K562 (cell line): ENCODE results near the gene AFF1. TPM values are rescaled to one million over a fixed set of nuclear protein-coding genes. Genes with fewer than 3 reads are reported as not detected.
A peak's percentile ranks its signal among the peaks of the same experiment; 100 is the strongest.

ENCODE experiments used
- ATF7 ChIP-seq: fragments of 450-650 bp; IDR thresholded peaks from 2 replicates; pipeline ENCODE4 v1.7.1; 2014; ENCODE audit warnings: mild to moderate bottlenecking, moderate library complexity
- BCOR ChIP-seq: fragments of 450-650 bp; IDR thresholded peaks from 2 replicates; pipeline ENCODE4 v1.6.1; 2016
- CREB1 ChIP-seq, 2 experiments: sonication (generic) in 1 of 2; formaldehyde crosslinking in 1 of 2; IDR thresholded peaks; 2 replicates each; pipeline versions ENCODE4 v1.6.1 to v1.8.0; 2012 to 2022; ENCODE audit warnings: inconsistent platforms in 1 of 2, mild to moderate bottlenecking in 1 of 2, missing genetic modification reagents in 1 of 2, moderate library complexity in 1 of 2
- CREM ChIP-seq: IDR thresholded peaks from 2 replicates; pipeline ENCODE4 v1.6.1; 2014; ENCODE audit warnings: antibody characterized with exemption, low read depth
- CTBP1 ChIP-seq: fragments of 450-650 bp; IDR thresholded peaks from 2 replicates; pipeline ENCODE4 v1.6.1; 2016; ENCODE audit warnings: borderline replicate concordance
- DPF2 ChIP-seq: fragments of 450-650 bp; IDR thresholded peaks from 2 replicates; pipeline ENCODE4 v1.6.1; 2016
- JUND ChIP-seq, 2 experiments: IDR thresholded peaks; 2 replicates in 1 of 2; 3 replicates in 1 of 2; pipeline ENCODE4 v1.6.1; 2011; ENCODE audit warnings: borderline replicate concordance in 2 of 2, low read depth in 2 of 2, low read length in 2 of 2, improper control_type of control experiment in 1 of 2, missing biosample characterization in 1 of 2, missing genetic modification characterization in 1 of 2, missing genetic modification reagents in 1 of 2
- KDM1A ChIP-seq, 2 experiments: fragments of 450-650 bp; IDR thresholded peaks; 2 replicates each; pipeline ENCODE4 v1.6.1; 2016; ENCODE audit warnings: mild to moderate bottlenecking in 2 of 2
- L3MBTL2 ChIP-seq: fragments of 450-650 bp; IDR thresholded peaks from 2 replicates; pipeline ENCODE4 v1.6.1; 2016; ENCODE audit warnings: mild to moderate bottlenecking, moderate library complexity
- SOX6 ChIP-seq: fragments of 450-650 bp; IDR thresholded peaks from 2 replicates; pipeline ENCODE4 v1.6.1; 2014; ENCODE audit warnings: mild to moderate bottlenecking
- SREBF1 ChIP-seq: fragments of 150-350 bp; IDR thresholded peaks from 2 replicates; pipeline ENCODE4 v1.6.1; 2014; ENCODE audit warnings: antibody characterized with exemption, low read depth, low read length, borderline replicate concordance
- ZSCAN29 ChIP-seq: fragments of 450-650 bp; IDR thresholded peaks from 2 replicates; pipeline ENCODE4 v1.6.1; 2017
- polyA plus RNA-seq, 8 experiments: library from polyadenylated mRNA; depleted of rRNA in 4 of 8; stranded (reverse) in 5 of 8; unstranded in 3 of 8; fragments of >200 nt; fragmentation: Nextera tagmentation in 2 of 8; fragmentation: Illumina TruSeq in 1 of 8; extraction: Ambion mirVana in 2 of 8; extraction: Trizol in 1 of 8; gene quantifications; 2 replicates each; pipeline versions ENCODE4 v1.2.1 to v1.2.3, GENCODE V29; 2011 to 2014; ENCODE audit warnings: inconsistent platforms in 1 of 8, missing spikeins in 1 of 8
- total RNA-seq, 7 experiments: library from RNA; depleted of rRNA in 6 of 7; stranded (reverse); fragments of >200 nt in 6 of 7; fragmentation: Illumina TruSeq in 2 of 7; extraction: Trizol in 2 of 7; gene quantifications; 2 replicates each; pipeline versions ENCODE4 v1.2.1 to v1.2.3, GENCODE V29; 2011 to 2021; ENCODE audit warnings: low replicate concordance in 1 of 7
- TF ChIP-seq, protein P1 (sequence below): fragments of 450-650 bp; IDR thresholded peaks from 2 replicates; pipeline ENCODE4 v1.6.1; 2016; ENCODE audit warnings: mild to moderate bottlenecking, moderate library complexity
- TF ChIP-seq, protein P2 (sequence below): fragments of 450-650 bp; formaldehyde crosslinking; conservative IDR thresholded peaks from 2 replicates; pipeline ENCODE4 v1.4.0; 2022; ENCODE audit warnings: mild to moderate bottlenecking, missing genetic modification characterization

AFF1 gene
- total and polyA plus RNA-seq, 9 of the 15 experiments (the other 6 are each of a cell fraction or from before 2014, with no cell fraction given) = 4.1 to 47.5 (median 17.2) TPM

DNA sequence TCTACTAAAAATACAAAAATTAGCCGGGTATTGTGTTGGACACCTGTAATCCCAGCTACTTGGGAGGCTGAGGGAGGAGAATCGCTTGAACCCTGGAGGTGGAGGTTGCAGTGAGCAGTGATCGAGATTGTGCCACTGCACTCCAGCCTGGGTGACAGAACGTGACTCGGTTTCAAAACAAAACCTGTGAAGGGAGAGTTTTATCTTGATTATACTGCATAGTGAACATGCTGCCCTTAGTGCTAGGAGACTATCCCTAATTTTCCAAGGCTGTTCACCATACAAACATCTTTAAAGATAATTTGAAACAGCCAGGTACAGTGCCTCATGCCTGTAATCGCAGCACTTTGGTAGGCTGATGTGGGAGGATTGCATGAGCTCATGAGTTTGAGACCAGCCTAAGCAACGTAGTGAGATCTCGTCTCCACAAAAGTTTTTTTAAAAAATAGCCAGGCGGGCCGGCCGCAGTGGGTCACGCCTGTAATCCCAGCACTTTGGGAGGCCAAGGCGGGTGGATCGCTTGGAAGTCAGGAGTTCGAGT lies 6.2 kb downstream of the AFF1 start (continued):
- TF ChIP-seq, protein P1, sequence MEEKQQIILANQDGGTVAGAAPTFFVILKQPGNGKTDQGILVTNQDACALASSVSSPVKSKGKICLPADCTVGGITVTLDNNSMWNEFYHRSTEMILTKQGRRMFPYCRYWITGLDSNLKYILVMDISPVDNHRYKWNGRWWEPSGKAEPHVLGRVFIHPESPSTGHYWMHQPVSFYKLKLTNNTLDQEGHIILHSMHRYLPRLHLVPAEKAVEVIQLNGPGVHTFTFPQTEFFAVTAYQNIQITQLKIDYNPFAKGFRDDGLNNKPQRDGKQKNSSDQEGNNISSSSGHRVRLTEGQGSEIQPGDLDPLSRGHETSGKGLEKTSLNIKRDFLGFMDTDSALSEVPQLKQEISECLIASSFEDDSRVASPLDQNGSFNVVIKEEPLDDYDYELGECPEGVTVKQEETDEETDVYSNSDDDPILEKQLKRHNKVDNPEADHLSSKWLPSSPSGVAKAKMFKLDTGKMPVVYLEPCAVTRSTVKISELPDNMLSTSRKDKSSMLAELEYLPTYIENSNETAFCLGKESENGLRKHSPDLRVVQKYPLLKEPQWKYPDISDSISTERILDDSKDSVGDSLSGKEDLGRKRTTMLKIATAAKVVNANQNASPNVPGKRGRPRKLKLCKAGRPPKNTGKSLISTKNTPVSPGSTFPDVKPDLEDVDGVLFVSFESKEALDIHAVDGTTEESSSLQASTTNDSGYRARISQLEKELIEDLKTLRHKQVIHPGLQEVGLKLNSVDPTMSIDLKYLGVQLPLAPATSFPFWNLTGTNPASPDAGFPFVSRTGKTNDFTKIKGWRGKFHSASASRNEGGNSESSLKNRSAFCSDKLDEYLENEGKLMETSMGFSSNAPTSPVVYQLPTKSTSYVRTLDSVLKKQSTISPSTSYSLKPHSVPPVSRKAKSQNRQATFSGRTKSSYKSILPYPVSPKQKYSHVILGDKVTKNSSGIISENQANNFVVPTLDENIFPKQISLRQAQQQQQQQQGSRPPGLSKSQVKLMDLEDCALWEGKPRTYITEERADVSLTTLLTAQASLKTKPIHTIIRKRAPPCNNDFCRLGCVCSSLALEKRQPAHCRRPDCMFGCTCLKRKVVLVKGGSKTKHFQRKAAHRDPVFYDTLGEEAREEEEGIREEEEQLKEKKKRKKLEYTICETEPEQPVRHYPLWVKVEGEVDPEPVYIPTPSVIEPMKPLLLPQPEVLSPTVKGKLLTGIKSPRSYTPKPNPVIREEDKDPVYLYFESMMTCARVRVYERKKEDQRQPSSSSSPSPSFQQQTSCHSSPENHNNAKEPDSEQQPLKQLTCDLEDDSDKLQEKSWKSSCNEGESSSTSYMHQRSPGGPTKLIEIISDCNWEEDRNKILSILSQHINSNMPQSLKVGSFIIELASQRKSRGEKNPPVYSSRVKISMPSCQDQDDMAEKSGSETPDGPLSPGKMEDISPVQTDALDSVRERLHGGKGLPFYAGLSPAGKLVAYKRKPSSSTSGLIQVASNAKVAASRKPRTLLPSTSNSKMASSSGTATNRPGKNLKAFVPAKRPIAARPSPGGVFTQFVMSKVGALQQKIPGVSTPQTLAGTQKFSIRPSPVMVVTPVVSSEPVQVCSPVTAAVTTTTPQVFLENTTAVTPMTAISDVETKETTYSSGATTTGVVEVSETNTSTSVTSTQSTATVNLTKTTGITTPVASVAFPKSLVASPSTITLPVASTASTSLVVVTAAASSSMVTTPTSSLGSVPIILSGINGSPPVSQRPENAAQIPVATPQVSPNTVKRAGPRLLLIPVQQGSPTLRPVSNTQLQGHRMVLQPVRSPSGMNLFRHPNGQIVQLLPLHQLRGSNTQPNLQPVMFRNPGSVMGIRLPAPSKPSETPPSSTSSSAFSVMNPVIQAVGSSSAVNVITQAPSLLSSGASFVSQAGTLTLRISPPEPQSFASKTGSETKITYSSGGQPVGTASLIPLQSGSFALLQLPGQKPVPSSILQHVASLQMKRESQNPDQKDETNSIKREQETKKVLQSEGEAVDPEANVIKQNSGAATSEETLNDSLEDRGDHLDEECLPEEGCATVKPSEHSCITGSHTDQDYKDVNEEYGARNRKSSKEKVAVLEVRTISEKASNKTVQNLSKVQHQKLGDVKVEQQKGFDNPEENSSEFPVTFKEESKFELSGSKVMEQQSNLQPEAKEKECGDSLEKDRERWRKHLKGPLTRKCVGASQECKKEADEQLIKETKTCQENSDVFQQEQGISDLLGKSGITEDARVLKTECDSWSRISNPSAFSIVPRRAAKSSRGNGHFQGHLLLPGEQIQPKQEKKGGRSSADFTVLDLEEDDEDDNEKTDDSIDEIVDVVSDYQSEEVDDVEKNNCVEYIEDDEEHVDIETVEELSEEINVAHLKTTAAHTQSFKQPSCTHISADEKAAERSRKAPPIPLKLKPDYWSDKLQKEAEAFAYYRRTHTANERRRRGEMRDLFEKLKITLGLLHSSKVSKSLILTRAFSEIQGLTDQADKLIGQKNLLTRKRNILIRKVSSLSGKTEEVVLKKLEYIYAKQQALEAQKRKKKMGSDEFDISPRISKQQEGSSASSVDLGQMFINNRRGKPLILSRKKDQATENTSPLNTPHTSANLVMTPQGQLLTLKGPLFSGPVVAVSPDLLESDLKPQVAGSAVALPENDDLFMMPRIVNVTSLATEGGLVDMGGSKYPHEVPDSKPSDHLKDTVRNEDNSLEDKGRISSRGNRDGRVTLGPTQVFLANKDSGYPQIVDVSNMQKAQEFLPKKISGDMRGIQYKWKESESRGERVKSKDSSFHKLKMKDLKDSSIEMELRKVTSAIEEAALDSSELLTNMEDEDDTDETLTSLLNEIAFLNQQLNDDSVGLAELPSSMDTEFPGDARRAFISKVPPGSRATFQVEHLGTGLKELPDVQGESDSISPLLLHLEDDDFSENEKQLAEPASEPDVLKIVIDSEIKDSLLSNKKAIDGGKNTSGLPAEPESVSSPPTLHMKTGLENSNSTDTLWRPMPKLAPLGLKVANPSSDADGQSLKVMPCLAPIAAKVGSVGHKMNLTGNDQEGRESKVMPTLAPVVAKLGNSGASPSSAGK = peak; percentile 25; the same call in 1 of the 2 replicates
- 0 out of 4 replicates have a peak, but pooled peaks of 1 of the 2 experiments have one; percentile 18 for TF ChIP-seq KDM1A (IDR thresholded peaks at IDR 0.05)
- TF ChIP-seq, protein P2, sequence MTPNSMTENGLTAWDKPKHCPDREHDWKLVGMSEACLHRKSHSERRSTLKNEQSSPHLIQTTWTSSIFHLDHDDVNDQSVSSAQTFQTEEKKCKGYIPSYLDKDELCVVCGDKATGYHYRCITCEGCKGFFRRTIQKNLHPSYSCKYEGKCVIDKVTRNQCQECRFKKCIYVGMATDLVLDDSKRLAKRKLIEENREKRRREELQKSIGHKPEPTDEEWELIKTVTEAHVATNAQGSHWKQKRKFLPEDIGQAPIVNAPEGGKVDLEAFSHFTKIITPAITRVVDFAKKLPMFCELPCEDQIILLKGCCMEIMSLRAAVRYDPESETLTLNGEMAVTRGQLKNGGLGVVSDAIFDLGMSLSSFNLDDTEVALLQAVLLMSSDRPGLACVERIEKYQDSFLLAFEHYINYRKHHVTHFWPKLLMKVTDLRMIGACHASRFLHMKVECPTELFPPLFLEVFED (CRISPR knock-in tag) = no peak
- peak; percentile 49; the same call in 1 of the 2 replicates for TF ChIP-seq JUND (IDR thresholded peaks at IDR 0.05; ENCODE audit: borderline replicate concordance, low read depth, low read length)
- TF ChIP-seq JUND (tag; IDR thresholded peaks at IDR 0.05; ENCODE audit: borderline replicate concordance, low read depth, low read length) = no peak
- TF ChIP-seq SREBF1 = no peak
- peak; percentile 53 for TF ChIP-seq L3MBTL2
- 0 out of 2 replicates have a peak, but pooled peaks have one; percentile 54 for TF ChIP-seq ATF7
- peak; percentile 52 for TF ChIP-seq CREM
- TF ChIP-seq CREB1 (IDR thresholded peaks at IDR 0.05) = peak; percentile 32; the same call in 1 of the 2 replicates
- TF ChIP-seq CREB1 (CRISPR knock-in tag; IDR thresholded peaks at IDR 0.05) = peak; percentile 58; the same call in 1 of the 2 replicates
- peak; percentile 19; the same call in 1 of the 2 replicates for TF ChIP-seq CTBP1
- peak; percentile 9; the same call in 1 of the 2 replicates for TF ChIP-seq BCOR
- 0 out of 2 replicates have a peak, but pooled peaks have one; percentile 7 for TF ChIP-seq ZSCAN29
- 0 out of 2 replicates have a peak, but pooled peaks have one; percentile 38 for TF ChIP-seq SOX6
- TF ChIP-seq DPF2 = peak; percentile 37; the same call in 1 of the 2 replicates
